Endothelial cell of umbilical vein (primary cell): ENCODE measurements around the gene TEF. TPM values are rescaled to one million over a fixed set of nuclear protein-coding genes. Genes with fewer than 3 reads are reported as not detected.

Source experiments
- BruUV-seq: library from RNA; stranded (reverse); fragments of 400-500 nt; replicated peaks from 2 replicates; lab custom pipeline; 2021; lab: Mats Ljungman, UMichigan
- CTCF ChIA-PET: fragments of 300-600, 350-600 bp; sonication (Branson Sonifier 250); formaldehyde crosslinking; loops from one replicate; lab custom pipeline; 2021; ENCODE audit warnings: antibody characterized with exemption, inconsistent platforms; lab: Charles Lee
- POLR2A ChIA-PET: fragments of 300-600, 350-600 bp; sonication (Branson Sonifier 250); formaldehyde crosslinking; loops from one replicate; lab custom pipeline; 2021; ENCODE audit warnings: antibody characterized with exemption, inconsistent platforms; lab: Charles Lee
- DNase-seq: peaks from one replicate; pipeline ENCODE4 v3.0.0-alpha.2; 2011; ENCODE audit warnings: low read depth, low spot score
- FAIRE-seq: peaks from 2 replicates; lab custom pipeline; 2011; peaks lifted over from hg19 to GRCh38; lab: Jason Lieb, UNC
- H2AFZ ChIP-seq: 2 replicates; pipeline ENCODE4 v1.6.0; 2012; ENCODE audit warnings: low read depth, low read length, control low read depth, inconsistent platforms
- H3K27ac ChIP-seq: 2 replicates; pipeline ENCODE4 v1.5.1; 2011; ENCODE audit warnings: low read depth, mild to moderate bottlenecking, control low read depth, low read length, moderate library complexity; ENCODE audit not compliant: insufficient read depth
- H3K27me3 ChIP-seq, 2 experiments: 2 replicates each; pipeline versions ENCODE4 v1.6.0 to v1.6.1; 2011; ENCODE audit warnings: low read length in 2 of 2, mixed read lengths in 1 of 2; ENCODE audit not compliant: control insufficient read depth in 2 of 2, insufficient read depth in 2 of 2
- H3K36me3 ChIP-seq, 2 experiments: 2 replicates in 1 of 2; 3 replicates in 1 of 2; pipeline ENCODE4 v1.5.1; 2011; ENCODE audit warnings: low read length in 2 of 2, mild to moderate bottlenecking in 1 of 2, moderate library complexity in 1 of 2; ENCODE audit not compliant: control insufficient read depth in 2 of 2, insufficient read depth in 2 of 2; ENCODE audit errors: extremely low read depth in 1 of 2
- H3K4me1 ChIP-seq: 3 replicates; pipeline ENCODE4 v1.5.1; 2011; ENCODE audit warnings: mild to moderate bottlenecking, low read length; ENCODE audit not compliant: control insufficient read depth, insufficient read depth; ENCODE audit errors: extremely low read depth
- H3K4me2 ChIP-seq: 2 replicates; pipeline ENCODE4 v1.6.1; 2011; ENCODE audit warnings: low read length, control low read depth, mixed read lengths; ENCODE audit not compliant: insufficient read depth
- H3K4me3 ChIP-seq, 3 experiments: fragments of 200-600 bp in 1 of 3; sonication (generic), shearing (Covaris generic) in 1 of 3; replicated peaks in 1 of 3; 2 replicates each; pipeline ENCODE4 v1.5.1; 2011 to 2016; ENCODE audit warnings: control low read depth in 3 of 3, low read length in 3 of 3, mild to moderate bottlenecking in 2 of 3, inconsistent platforms in 1 of 3, low read depth in 1 of 3, moderate library complexity in 1 of 3; ENCODE audit not compliant: insufficient read depth in 1 of 3
- H3K79me2 ChIP-seq: 2 replicates; pipeline ENCODE4 v1.6.0; 2012; ENCODE audit warnings: low read length, inconsistent platforms; ENCODE audit not compliant: control insufficient read depth, insufficient read depth
- H3K9ac ChIP-seq: replicated peaks from 2 replicates; pipeline ENCODE3; 2011; ENCODE audit warnings: low read length, control low read depth; ENCODE audit not compliant: insufficient read depth; ENCODE audit errors: extremely low read depth
- H3K9me1 ChIP-seq: replicated peaks from 3 replicates; pipeline ENCODE4 v1.6.0; 2011; ENCODE audit warnings: mild to moderate bottlenecking, low read length; ENCODE audit not compliant: control insufficient read depth, insufficient read depth; ENCODE audit errors: extremely low read depth
- H3K9me3 ChIP-seq: replicated peaks from 2 replicates; pipeline ENCODE4 v1.5.1; 2012; ENCODE audit warnings: low read length, inconsistent platforms; ENCODE audit not compliant: control insufficient read depth, insufficient read depth
- H4K20me1 ChIP-seq: replicated peaks from 2 replicates; pipeline ENCODE3; 2011; ENCODE audit warnings: mild to moderate bottlenecking, low read length; ENCODE audit not compliant: control insufficient read depth, insufficient read depth; ENCODE audit errors: extremely low read depth
- CTCF ChIP-seq, 2 donors: IDR thresholded peaks; 1 replicate in 1 of 2; 2 replicates in 1 of 2; pipeline ENCODE4 v1.5.1; 2011; ENCODE audit warnings: low read length in 2 of 2, mild to moderate bottlenecking in 2 of 2, moderate library complexity in 2 of 2, control low read depth in 1 of 2, inconsistent platforms in 1 of 2, low read depth in 1 of 2; ENCODE audit not compliant: insufficient read depth in 1 of 2; ENCODE audit errors: extremely low read depth in 1 of 2
- EZH2 ChIP-seq: IDR thresholded peaks from 2 replicates; pipeline ENCODE4 v1.6.1; 2012; ENCODE audit warnings: borderline replicate concordance, low read depth, mild to moderate bottlenecking, moderate library complexity, low read length, inconsistent platforms; ENCODE audit not compliant: severe bottlenecking
- FOS ChIP-seq: IDR thresholded peaks from 2 replicates; pipeline ENCODE4 v1.6.1; 2011; ENCODE audit warnings: mild to moderate bottlenecking, low read length, moderate library complexity, borderline replicate concordance; ENCODE audit not compliant: insufficient read depth
- GATA2 ChIP-seq: IDR thresholded peaks from 2 replicates; pipeline ENCODE4 v1.7.0; 2011; ENCODE audit warnings: low read depth, mild to moderate bottlenecking, moderate library complexity, mixed read lengths, low read length; ENCODE audit not compliant: insufficient read length, insufficient read depth
- JUN ChIP-seq: IDR thresholded peaks from 2 replicates; pipeline ENCODE4 v1.6.1; 2011; ENCODE audit warnings: borderline replicate concordance, low read depth; ENCODE audit not compliant: insufficient read length, insufficient read depth
- POLR2A ChIP-seq: IDR thresholded peaks from 2 replicates; pipeline ENCODE4 v1.6.1; 2012; ENCODE audit warnings: low read depth, mild to moderate bottlenecking, control low read depth, low read length
- POLR2AphosphoS5 ChIP-seq: IDR thresholded peaks from 2 replicates; pipeline ENCODE4 v1.6.1; 2012; ENCODE audit warnings: low read depth, mild to moderate bottlenecking, control low read depth, low read length, moderate library complexity; ENCODE audit not compliant: insufficient read depth
- dilution Hi-C: fragments of 300-500 bp; cut with MboI; formaldehyde crosslinking; loops from one replicate; pipeline ENCODE4 v1.15.0; 2019; ENCODE audit warnings: low sequenced_read_pairs; ENCODE audit not compliant: extremely low pct_ligation_motif_present
- intact Hi-C: fragments of 100-400 bp; cut with micrococcal nuclease; formaldehyde crosslinking; loops from one replicate; pipeline ENCODE4 v1.10.0; 2022
- polyA plus RNA-seq, 4 experiments: library from polyadenylated mRNA; depleted of rRNA in 3 of 4; stranded (reverse) in 3 of 4; unstranded in 1 of 4; fragments of >200 nt; gene quantifications; 2 replicates each; pipeline versions ENCODE4 v1.2.1 to v1.2.3, GENCODE V29; 2011 to 2012; ENCODE audit warnings: missing spikeins in 1 of 4
- total RNA-seq: library from RNA; stranded (reverse); gene quantifications from 2 replicates; pipeline ENCODE4 v1.2.3, GENCODE V29; 2021

TEF gene
- total and polyA plus RNA-seq, 2 donors (not counting 3 experiments of a cell fraction or from before 2014, with no cell fraction given) = 2.2 to 4.0 TPM

- ChIA-PET CTCF (interaction anchor here (1.2 kb wide), 1 partner anchor 9 kb away, joined by 3 read pairs; no protein-coding TSS in a partner anchor), POLR2A (no interaction called here)
- peaks cover 3 to 53% of the 10 kb centered on the region in 2 experiments for H3K36me3 ChIP-seq
- no TSS peak for BruUV-seq
- no peaks in the 10 kb centered on the region for H3K9me1 ChIP-seq
- FAIRE-seq (no peak), DNase-seq (no peak)
- no peak overlapping the region for H3K4me2 ChIP-seq
- TF ChIP-seq POLR2AphosphoS5 = no peak
- TF ChIP-seq POLR2A = no peak
- H3K4me1 ChIP-seq = no peaks in the 10 kb centered on the region
- H3K79me2 ChIP-seq = no peaks in the 10 kb centered on the region
- no peaks in the 10 kb centered on the region for H3K9me3 ChIP-seq
- no peak overlapping the region for H3K4me3 ChIP-seq
- no peaks in the 10 kb centered on the region for H3K27me3 ChIP-seq
- H4K20me1 ChIP-seq = no peaks in the 10 kb centered on the region
- intact Hi-C loops (no loop called here), dilution Hi-C loops (no loop called here)
- H3K9ac ChIP-seq = no peak overlapping the region
- no peak overlapping the region for H3K27ac ChIP-seq
- H2AFZ ChIP-seq = no peak overlapping the region
These were observed 24.6 kb upstream of the TEF start for GRCh38 chr22:41357191-41357590.

DNA sequence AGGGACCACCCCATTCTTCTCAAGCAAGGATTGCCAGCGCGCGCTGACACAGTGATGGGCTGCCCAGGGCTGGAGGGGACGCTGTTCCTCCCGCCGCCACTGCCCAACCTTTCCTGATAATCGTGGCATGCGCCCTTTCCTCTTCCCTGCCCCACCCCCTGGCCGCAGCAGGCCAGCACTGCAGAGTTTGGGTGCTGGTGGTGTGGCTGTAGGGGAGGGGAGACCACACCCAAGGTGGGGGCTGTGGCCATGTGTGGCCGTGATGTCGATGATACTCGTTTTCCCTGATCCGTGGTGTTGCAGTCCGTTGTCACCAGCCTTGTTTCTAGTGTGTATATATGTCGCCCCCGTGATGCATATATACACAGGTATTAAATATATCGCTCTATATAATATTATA, 22.8 kb upstream of the TEF start:
- no peak overlapping the region for H3K27ac ChIP-seq
- ChIA-PET POLR2A (no interaction called here), CTCF (no interaction called here)
- H3K4me2 ChIP-seq = no peak overlapping the region
- intact Hi-C loops (no loop called here), dilution Hi-C loops (no loop called here)
- no peak overlapping the region for H3K9ac ChIP-seq
- BruUV-seq = no TSS peak
- TF ChIP-seq POLR2AphosphoS5 = no peak
- no peak for TF ChIP-seq EZH2
- no peak for TF ChIP-seq GATA2
- TF ChIP-seq FOS = no peak
- TF ChIP-seq CTCF (IDR thresholded peaks at IDR 0.05; ENCODE audit: extremely low read depth in 1 of 2, insufficient read depth in 1 of 2, low read depth in 1 of 2, low read length in 2 of 2) = no peak
- no peak for TF ChIP-seq JUN
- TF ChIP-seq POLR2A = no peak
- no peak overlapping the region for H3K4me3 ChIP-seq
- peaks cover 3 to 42% of the 10 kb centered on the region in 2 experiments for H3K36me3 ChIP-seq
- no peaks in the 10 kb centered on the region for H3K4me1 ChIP-seq
- H3K9me3 ChIP-seq = no peaks in the 10 kb centered on the region
- no peaks in the 10 kb centered on the region for H4K20me1 ChIP-seq
- H2AFZ ChIP-seq = no peak overlapping the region
- H3K27me3 ChIP-seq = no peaks in the 10 kb centered on the region
- FAIRE-seq (no peak), DNase-seq (no peak)
- H3K9me1 ChIP-seq = no peaks in the 10 kb centered on the region
- H3K79me2 ChIP-seq = no peaks in the 10 kb centered on the region
